ENCODE data around the gene NHLH2.

DNA sequence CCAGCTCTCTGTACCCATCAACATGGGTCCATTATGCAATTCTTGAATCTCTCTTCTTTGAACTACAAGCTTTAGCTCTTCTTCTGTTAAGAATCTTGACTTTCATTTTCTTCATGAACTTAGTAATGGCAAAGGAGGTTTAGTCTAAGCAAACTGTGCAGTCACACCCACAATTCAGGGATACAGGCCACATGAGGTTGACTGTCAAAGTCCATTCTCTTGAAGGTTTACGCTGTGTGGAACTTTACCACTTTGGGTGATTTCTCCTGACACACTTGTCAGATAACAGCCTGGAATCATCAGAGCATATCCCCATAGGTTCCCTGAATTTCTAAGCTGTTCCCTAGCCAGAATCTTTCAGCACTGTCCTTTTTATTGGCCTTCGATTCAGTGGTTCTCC is 48.0 kb upstream of the NHLH2 start:
- TF ChIP-seq, protein P1, sequence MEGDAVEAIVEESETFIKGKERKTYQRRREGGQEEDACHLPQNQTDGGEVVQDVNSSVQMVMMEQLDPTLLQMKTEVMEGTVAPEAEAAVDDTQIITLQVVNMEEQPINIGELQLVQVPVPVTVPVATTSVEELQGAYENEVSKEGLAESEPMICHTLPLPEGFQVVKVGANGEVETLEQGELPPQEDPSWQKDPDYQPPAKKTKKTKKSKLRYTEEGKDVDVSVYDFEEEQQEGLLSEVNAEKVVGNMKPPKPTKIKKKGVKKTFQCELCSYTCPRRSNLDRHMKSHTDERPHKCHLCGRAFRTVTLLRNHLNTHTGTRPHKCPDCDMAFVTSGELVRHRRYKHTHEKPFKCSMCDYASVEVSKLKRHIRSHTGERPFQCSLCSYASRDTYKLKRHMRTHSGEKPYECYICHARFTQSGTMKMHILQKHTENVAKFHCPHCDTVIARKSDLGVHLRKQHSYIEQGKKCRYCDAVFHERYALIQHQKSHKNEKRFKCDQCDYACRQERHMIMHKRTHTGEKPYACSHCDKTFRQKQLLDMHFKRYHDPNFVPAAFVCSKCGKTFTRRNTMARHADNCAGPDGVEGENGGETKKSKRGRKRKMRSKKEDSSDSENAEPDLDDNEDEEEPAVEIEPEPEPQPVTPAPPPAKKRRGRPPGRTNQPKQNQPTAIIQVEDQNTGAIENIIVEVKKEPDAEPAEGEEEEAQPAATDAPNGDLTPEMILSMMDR (IDR thresholded peaks at IDR 0.05; ENCODE audit: insufficient read depth, low read length, poor library complexity, severe bottlenecking), result no peak
- TF ChIP-seq EZH2phosphoT487 (conservative IDR thresholded peaks at IDR 0.05; ENCODE audit: low read length), result no peak

Data from SU-DHL-6 (cell line).